GM18502 (cell line): ENCODE data around the gene NUP62.

ENCODE experiments used
- ATAC-seq: cut with Tn5 transposase; IDR thresholded peaks from one replicate; pipeline ENCODE4 v1.9.1; 2021; ENCODE audit warnings: mild to moderate bottlenecking; ENCODE audit not compliant: unreplicated experiment, poor library complexity

Gene NUP62

GRCh38 chr19:49857838-49858087, 71.5 kb downstream of the NUP62 start:
- no peak for ATAC-seq

GRCh38 chr19:49857061-49857837, 72.1 kb downstream of the NUP62 start:
- no peak for ATAC-seq
